Heart left ventricle (tissue), 13 donors: ENCODE data around the gene SASS6.

Source experiments
- POLR2A ChIP-seq, 2 donors: fragments of 450-650 bp; IDR thresholded peaks; one replicate each; pipeline ENCODE4 v1.6.1; 2017; ENCODE audit warnings: antibody characterized with exemption in 2 of 2, mild to moderate bottlenecking in 2 of 2, moderate library complexity in 2 of 2
- TF ChIP-seq, protein P1 (sequence below), 12 donors: fragments of 200-600 bp; sonication (generic) in 4 of 12; IDR thresholded peaks; one replicate each; pipeline versions ENCODE4 v1.5.0 to v1.8.0; 2018 to 2022; ENCODE audit warnings: antibody characterized with exemption in 12 of 12, mild to moderate bottlenecking in 5 of 12
- donor health status: ischemic (EF 13 %, LVEDD 7.1; RV severe dilation, severe dysfunction).
- donor health status: DM: no; HTN: yes; CAD: no.
- donor health status: DM: no; HTN: no; CAD: no.
- donor health status: ischemic (EF 25% LVEDD 6.9; RV normal size, moderate dysfunction).
- donor health status: ischemic (EF 25% LVEDD 5.7; RV mildly dilated, moderate dysfunction).
- donor health status: ischemic (EF 35%, LVEDD 5.7; RV mildly dilated, moderate dysfunction).
- donor health status: nonischemic (EF 11% LVEDD 7.7; RV severe dilation, severe dysfunction).
- donor health status: DM: yes; HTN: yes; CAD: no.
- donor health status: PGD.
- donor health status: ischemic (EF 29% LVEDD 5.4; RV normal size, mild dysfunction).
- donor health status: nonischemic (EF 23%, LVEDD 6.1; RV moderate dilation, normal function).

DNA sequence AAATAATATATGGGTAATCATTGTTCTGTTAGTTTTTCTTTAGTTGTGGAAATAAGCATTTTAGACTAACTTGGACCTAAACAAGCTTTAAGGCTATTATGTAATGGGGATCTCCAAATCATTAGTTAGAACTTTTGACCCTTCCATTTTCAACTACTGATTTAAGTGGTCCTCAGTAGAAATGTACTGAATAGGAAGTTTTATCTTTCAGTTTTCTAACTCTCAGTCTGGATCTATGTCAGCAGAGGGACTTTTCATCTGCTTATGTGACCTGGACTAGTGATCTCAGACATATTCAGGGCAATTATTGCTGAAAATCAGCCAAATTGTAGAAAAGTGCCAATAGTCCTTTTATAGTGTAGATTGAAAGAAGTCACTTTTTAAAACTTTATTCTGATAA lies 56.0 kb downstream of the SASS6 start:
- TF ChIP-seq, protein P1, sequence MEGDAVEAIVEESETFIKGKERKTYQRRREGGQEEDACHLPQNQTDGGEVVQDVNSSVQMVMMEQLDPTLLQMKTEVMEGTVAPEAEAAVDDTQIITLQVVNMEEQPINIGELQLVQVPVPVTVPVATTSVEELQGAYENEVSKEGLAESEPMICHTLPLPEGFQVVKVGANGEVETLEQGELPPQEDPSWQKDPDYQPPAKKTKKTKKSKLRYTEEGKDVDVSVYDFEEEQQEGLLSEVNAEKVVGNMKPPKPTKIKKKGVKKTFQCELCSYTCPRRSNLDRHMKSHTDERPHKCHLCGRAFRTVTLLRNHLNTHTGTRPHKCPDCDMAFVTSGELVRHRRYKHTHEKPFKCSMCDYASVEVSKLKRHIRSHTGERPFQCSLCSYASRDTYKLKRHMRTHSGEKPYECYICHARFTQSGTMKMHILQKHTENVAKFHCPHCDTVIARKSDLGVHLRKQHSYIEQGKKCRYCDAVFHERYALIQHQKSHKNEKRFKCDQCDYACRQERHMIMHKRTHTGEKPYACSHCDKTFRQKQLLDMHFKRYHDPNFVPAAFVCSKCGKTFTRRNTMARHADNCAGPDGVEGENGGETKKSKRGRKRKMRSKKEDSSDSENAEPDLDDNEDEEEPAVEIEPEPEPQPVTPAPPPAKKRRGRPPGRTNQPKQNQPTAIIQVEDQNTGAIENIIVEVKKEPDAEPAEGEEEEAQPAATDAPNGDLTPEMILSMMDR (IDR thresholded peaks at IDR 0.05) = no peak
- no peak for TF ChIP-seq POLR2A (IDR thresholded peaks at IDR 0.05)
